H9 (cell line): ENCODE data around the gene PRDM2. TPM values are rescaled to one million over a fixed set of nuclear protein-coding genes. Genes with fewer than 3 reads are reported as not detected.

Experiments
- DNase-seq: peaks from one replicate; pipeline ENCODE4 v3.0.0-alpha.2; 2017
- H2AFZ ChIP-seq: one replicate; pipeline ENCODE4 v1.6.1; 2013; ENCODE audit warnings: mild to moderate bottlenecking, low read length, control low read depth, moderate library complexity
- H2AK5ac ChIP-seq: 2 replicates; pipeline ENCODE4 v1.6.1; 2013; ENCODE audit warnings: low read length, control low read depth, mixed read lengths; ENCODE audit not compliant: insufficient read length
- H2BK120ac ChIP-seq: one replicate; pipeline ENCODE4 v1.6.1; 2013; ENCODE audit warnings: low read depth, mild to moderate bottlenecking, low read length, control low read depth, inconsistent platforms; ENCODE audit not compliant: poor library complexity, severe bottlenecking
- H2BK12ac ChIP-seq: 2 replicates; pipeline ENCODE4 v1.6.1; 2013; ENCODE audit warnings: low read length, control low read depth, mixed read lengths, low read depth; ENCODE audit not compliant: insufficient read length
- H2BK15ac ChIP-seq: 2 replicates; pipeline ENCODE4 v1.6.1; 2013; ENCODE audit warnings: low read depth, low read length, control low read depth
- H2BK20ac ChIP-seq: one replicate; pipeline ENCODE4 v1.6.1; 2013; ENCODE audit warnings: low read depth, mild to moderate bottlenecking, low read length, control low read depth, inconsistent platforms; ENCODE audit not compliant: poor library complexity, severe bottlenecking
- H2BK5ac ChIP-seq: 2 replicates; pipeline ENCODE4 v1.6.1; 2013; ENCODE audit warnings: low read length, control low read depth, mixed read lengths; ENCODE audit not compliant: insufficient read length
- H3K14ac ChIP-seq: 2 replicates; pipeline ENCODE4 v1.6.1; 2013; ENCODE audit warnings: low read length, control low read depth; ENCODE audit not compliant: insufficient read depth
- H3K18ac ChIP-seq: 2 replicates; pipeline ENCODE4 v1.6.1; 2013; ENCODE audit warnings: low read depth, mild to moderate bottlenecking, mixed read lengths, low read length, control low read depth; ENCODE audit not compliant: insufficient read length
- H3K23ac ChIP-seq: 2 replicates; pipeline ENCODE4 v1.6.1; 2013; ENCODE audit warnings: low read length, control low read depth, mixed read lengths, low read depth; ENCODE audit not compliant: insufficient read length
- H3K23me2 ChIP-seq: 2 replicates; pipeline ENCODE4 v1.6.1; 2013; ENCODE audit warnings: low read depth, mild to moderate bottlenecking, mixed read lengths, low read length, control low read depth; ENCODE audit not compliant: insufficient read length, poor library complexity, severe bottlenecking
- H3K27ac ChIP-seq: 2 replicates; pipeline ENCODE4 v1.5.1; 2013; ENCODE audit warnings: low read length, control low read depth, mixed read lengths, low read depth; ENCODE audit not compliant: insufficient read length
- H3K27me3 ChIP-seq: 2 replicates; pipeline ENCODE4 v1.6.1; 2013; ENCODE audit warnings: low read length, control low read depth, inconsistent platforms; ENCODE audit not compliant: insufficient read depth
- H3K4ac ChIP-seq: 2 replicates; pipeline ENCODE4 v1.6.1; 2013; ENCODE audit warnings: low read depth, mild to moderate bottlenecking, control low read depth, inconsistent platforms, low read length, moderate library complexity
- H3K4me1 ChIP-seq: 2 replicates; pipeline ENCODE4 v1.6.1; 2013; ENCODE audit warnings: low read length, control low read depth, inconsistent platforms; ENCODE audit not compliant: insufficient read depth
- H3K4me2 ChIP-seq: 2 replicates; pipeline ENCODE4 v1.6.1; 2013; ENCODE audit warnings: low read length, control low read depth, mixed read lengths; ENCODE audit not compliant: insufficient read length, insufficient read depth
- H3K56ac ChIP-seq: 2 replicates; pipeline ENCODE4 v1.6.1; 2013; ENCODE audit warnings: low read depth, mild to moderate bottlenecking, mixed read lengths, low read length, control low read depth; ENCODE audit not compliant: insufficient read length
- H3K79me1 ChIP-seq: 2 replicates; pipeline ENCODE4 v1.6.1; 2013; ENCODE audit warnings: low read depth, mild to moderate bottlenecking, moderate library complexity, low read length, control low read depth, inconsistent platforms; ENCODE audit not compliant: insufficient read depth, poor library complexity, severe bottlenecking
- H3K79me2 ChIP-seq: 2 replicates; pipeline ENCODE4 v1.6.1; 2013; ENCODE audit warnings: low read length, control low read depth, inconsistent platforms; ENCODE audit not compliant: insufficient read depth
- H3K9ac ChIP-seq: 2 replicates; pipeline ENCODE4 v1.6.1; 2013; ENCODE audit warnings: low read length, control low read depth, mixed read lengths; ENCODE audit not compliant: insufficient read length; ENCODE audit errors: extremely low read depth
- H3K9me3 ChIP-seq: one replicate; pipeline ENCODE4 v1.6.1; 2013; ENCODE audit warnings: low read depth, low read length, inconsistent platforms; ENCODE audit not compliant: control insufficient read depth
- H3T11ph ChIP-seq: one replicate; pipeline ENCODE4 v1.6.1; 2013; ENCODE audit warnings: mild to moderate bottlenecking, low read length, control low read depth, inconsistent platforms
- H4K20me1 ChIP-seq: one replicate; pipeline ENCODE4 v1.6.1; 2013; ENCODE audit not compliant: control insufficient read depth, insufficient read length, insufficient read depth
- H4K5ac ChIP-seq: 2 replicates; pipeline ENCODE4 v1.6.1; 2013; ENCODE audit warnings: low read depth, mild to moderate bottlenecking, mixed read lengths, low read length, control low read depth; ENCODE audit not compliant: insufficient read length
- H4K8ac ChIP-seq: replicated peaks from 2 replicates; pipeline ENCODE4 v1.6.1; 2013; ENCODE audit warnings: low read length, control low read depth, mixed read lengths, low read depth; ENCODE audit not compliant: insufficient read length
- H4K91ac ChIP-seq: 2 replicates; pipeline ENCODE4 v1.6.1; 2013; ENCODE audit warnings: low read depth, mild to moderate bottlenecking, moderate library complexity, mixed read lengths, low read length, control low read depth; ENCODE audit not compliant: insufficient read length
- H3K27ac Mint-ChIP-seq, 3 experiments: 2 replicates in 2 of 3; 3 replicates in 1 of 3; pipeline ENCODE4 v1.8.0; 2020 to 2021; ENCODE audit warnings: mixed read lengths in 3 of 3, mild to moderate bottlenecking in 1 of 3, moderate library complexity in 1 of 3
- H3K27me3 Mint-ChIP-seq: 2 replicates; pipeline ENCODE4 v1.8.0; 2021; ENCODE audit warnings: low read depth, mild to moderate bottlenecking, moderate library complexity, mixed read lengths
- H3K36me3 Mint-ChIP-seq, 3 experiments: 2 replicates in 2 of 3; 3 replicates in 1 of 3; pipeline ENCODE4 v1.8.0; 2020 to 2021; ENCODE audit warnings: low read depth in 3 of 3, mixed read lengths in 3 of 3; ENCODE audit not compliant: insufficient read depth in 1 of 3
- H3K4me1 Mint-ChIP-seq, 2 experiments: 2 replicates each; pipeline ENCODE4 v1.8.0; 2020; ENCODE audit warnings: mixed read lengths in 2 of 2
- H3K4me3 Mint-ChIP-seq, 2 experiments: 2 replicates in 1 of 2; 3 replicates in 1 of 2; pipeline ENCODE4 v1.8.0; 2020 to 2021; ENCODE audit warnings: mild to moderate bottlenecking in 2 of 2, mixed read lengths in 2 of 2, moderate library complexity in 1 of 2
- H3K9me3 Mint-ChIP-seq, 2 experiments: 2 replicates in 1 of 2; 3 replicates in 1 of 2; pipeline ENCODE4 v1.8.0; 2020; ENCODE audit warnings: mild to moderate bottlenecking in 2 of 2, mixed read lengths in 2 of 2, moderate library complexity in 1 of 2
- CTCF ChIP-seq: fragments of 200-600 bp; sonication (generic); conservative IDR thresholded peaks from 3 replicates; pipeline ENCODE4 v1.8.0; 2021; ENCODE audit warnings: antibody characterized with exemption, mild to moderate bottlenecking
- WGBS: extraction: QIAGEN DNeasy Blood & Tissue Kit; methylation state at CpG from one replicate; pipeline ENCODE4 v1.1.7; 2013; ENCODE audit warnings: missing lambda C conversion rate, low lambda C conversion rate, mixed read lengths; ENCODE audit not compliant: insufficient read length; ENCODE audit errors: extremely low coverage; 5-methylcytosine and 5-hydroxymethylcytosine counted together
- total RNA-seq: library from RNA; stranded (reverse); gene quantifications from 2 replicates; pipeline ENCODE4 v1.2.1, GENCODE V29; 2021

PRDM2 gene
- total RNA-seq, 1 experiment from 2014 or later: 24.5 TPM

- no peak overlapping the region for H4K5ac ChIP-seq
- H4K91ac ChIP-seq: no peak overlapping the region
- no peaks in the 10 kb centered on the region for H3K27me3 ChIP-seq
- no peak overlapping the region for H3T11ph ChIP-seq
- Mint-ChIP-seq H3K4me3 (no peak overlapping the region), H3K4me1 (peaks cover 21 to 22% of the 10 kb centered on the region in 2 experiments), H3K9me3 (no peaks in the 10 kb centered on the region), H3K27ac (no peak overlapping the region), H3K36me3 (peaks cover 0 to 2% (median 0%) of the 10 kb centered on the region in 3 experiments; a peak in 2 of 7 replicates), H3K27me3 (peaks cover 3% of the 10 kb centered on the region; the same call in 1 of the 2 replicates)
- H3K9me3 ChIP-seq: no peaks in the 10 kb centered on the region
- no CpG with 5 or more reads among the region's 8 CpGs for WGBS
- no peak overlapping the region for H3K23ac ChIP-seq
- H3K79me2 ChIP-seq: no peaks in the 10 kb centered on the region
- no peak overlapping the region for H3K4me2 ChIP-seq
- no peak overlapping the region for H3K9ac ChIP-seq
- no peak for TF ChIP-seq CTCF
- H2AFZ ChIP-seq: no peak overlapping the region
- no peak overlapping the region for H2BK5ac ChIP-seq
- H3K18ac ChIP-seq: no peak overlapping the region
- H3K4ac ChIP-seq: no peak overlapping the region
- H4K8ac ChIP-seq: no peak overlapping the region
- no peaks in the 10 kb centered on the region for H4K20me1 ChIP-seq
- H2BK15ac ChIP-seq: no peak overlapping the region
- no peak overlapping the region for H3K14ac ChIP-seq
- H3K56ac ChIP-seq: no peak overlapping the region
- H2BK12ac ChIP-seq: no peak overlapping the region
- H3K27ac ChIP-seq: no peak overlapping the region
- no peaks in the 10 kb centered on the region for H3K79me1 ChIP-seq
- no peak overlapping the region for H2AK5ac ChIP-seq
- H3K23me2 ChIP-seq: no peaks in the 10 kb centered on the region
- H2BK20ac ChIP-seq: no peak overlapping the region
- H3K4me1 ChIP-seq: no peaks in the 10 kb centered on the region
- DNase-seq: no peak
- H2BK120ac ChIP-seq: no peak overlapping the region
These were observed 101.2 kb downstream of the PRDM2 start for GRCh38 chr1:13801232-13801631.
